ENCODE results near the gene CMKLR1. TPM values are rescaled to one million over a fixed set of nuclear protein-coding genes. Genes with fewer than 3 reads are reported as not detected.

The CMKLR1 gene
- polyA plus RNA-seq, 1 of the 3 experiments (the other 2 are of a cell fraction): 0.15 TPM

DNA sequence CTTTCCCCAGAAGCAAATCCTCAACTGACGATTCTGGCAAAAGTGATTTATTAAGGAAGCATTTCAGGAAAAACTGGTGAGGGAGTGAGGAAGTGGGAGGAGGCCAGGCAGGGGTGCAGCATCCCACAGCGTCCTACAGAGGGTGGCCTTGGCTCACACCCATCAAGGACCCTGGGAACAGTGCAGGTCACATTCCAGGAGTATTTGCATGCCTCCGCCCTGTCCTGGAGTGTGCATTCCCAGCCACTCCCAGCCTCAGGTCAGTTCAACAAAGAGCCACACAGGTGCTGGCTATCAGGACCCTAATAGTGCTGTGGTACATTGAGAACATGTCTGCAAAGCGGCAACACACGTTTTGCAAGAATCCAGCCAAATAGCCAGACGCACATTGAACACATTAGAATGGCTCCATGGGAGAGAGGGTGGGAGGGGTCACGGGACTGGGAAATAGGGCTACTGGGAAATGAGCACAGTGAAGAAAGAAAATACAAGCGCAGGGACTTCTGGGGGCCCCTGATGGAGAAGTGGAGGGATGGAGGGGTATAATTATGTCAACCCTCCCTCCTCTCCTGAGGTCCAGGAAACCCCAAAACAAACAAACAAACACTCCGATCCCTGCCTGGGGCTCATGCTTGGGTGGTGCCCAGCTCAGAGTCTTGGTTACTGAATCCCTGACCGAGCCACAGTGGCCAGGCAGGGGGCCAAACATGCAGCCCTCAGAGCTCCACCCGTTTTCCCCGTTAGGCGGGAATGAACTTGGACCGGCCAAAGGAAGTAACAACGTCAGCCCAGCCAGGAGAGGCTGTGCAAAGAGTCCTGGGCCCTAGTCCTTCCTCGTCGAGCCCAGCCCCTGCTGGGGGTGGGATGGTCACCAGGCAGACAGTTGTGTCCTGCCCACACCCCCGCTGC lies 36.5 kb downstream of the CMKLR1 start:
- H3F3A ChIP-seq (replicated peaks; ENCODE audit: insufficient read depth): no peaks in the 10 kb centered on the region
- DNase-seq: peak; percentile 39
- H3K27ac ChIP-seq (ENCODE audit: low read depth in 2 of 2, low read length in 1 of 2): peak overlapping the region in 1 of 2 experiments; percentile 93; a peak in 2 of 4 replicates
- no peaks in the 10 kb centered on the region for H3K36me3 ChIP-seq (replicated peaks in 1 of 2; ENCODE audit: control insufficient read depth in 1 of 2, insufficient read depth in 2 of 2, low read length in 1 of 2)
- no peak overlapping the region for H3K9ac ChIP-seq
- ChIA-PET CTCF (interaction anchor here (0.8 to 2.0 kb wide), 3 partner anchors 22 to 154 kb away, joined by 3 to 6 read pairs (median 4); no protein-coding TSS in a partner anchor), POLR2A (no interaction called here)
- H3K27me3 ChIP-seq (ENCODE audit: insufficient read depth): no peaks in the 10 kb centered on the region
- H3K9me2 ChIP-seq: no peaks in the 10 kb centered on the region
- H3K79me2 ChIP-seq (ENCODE audit: insufficient read depth): no peaks in the 10 kb centered on the region
- peaks cover 0 to 79% of the 10 kb centered on the region in 2 experiments; a peak in 2 of 4 replicates for H3K4me1 ChIP-seq (ENCODE audit: control insufficient read depth in 1 of 2, insufficient read depth in 2 of 2, low read depth in 1 of 2, low read length in 1 of 2)
- 43% methylated on average over 10 of the region's 18 CpGs for WGBS (ENCODE audit: low lambda C conversion rate)
- no peaks in the 10 kb centered on the region for H4K20me1 ChIP-seq (ENCODE audit: insufficient read depth)
- H3K4me3 ChIP-seq (ENCODE audit: low read depth in 2 of 2, low read length in 1 of 2): no peak overlapping the region
- TF ChIP-seq TAF1 (IDR thresholded peaks at IDR 0.05; ENCODE audit: borderline replicate concordance, low read depth, low read length): no peak
- TF ChIP-seq EP300 (IDR thresholded peaks at IDR 0.05; ENCODE audit: borderline replicate concordance in 1 of 2, low read depth in 1 of 2, low read length in 1 of 2): peak in 1 of 2 experiments; percentile 48; a peak in 1 of 4 replicates
- H3K9me3 ChIP-seq: no peaks in the 10 kb centered on the region
- no peak overlapping the region for H2AFZ ChIP-seq (ENCODE audit: low read depth)
- no peak overlapping the region for H3K4me2 ChIP-seq

DNA sequence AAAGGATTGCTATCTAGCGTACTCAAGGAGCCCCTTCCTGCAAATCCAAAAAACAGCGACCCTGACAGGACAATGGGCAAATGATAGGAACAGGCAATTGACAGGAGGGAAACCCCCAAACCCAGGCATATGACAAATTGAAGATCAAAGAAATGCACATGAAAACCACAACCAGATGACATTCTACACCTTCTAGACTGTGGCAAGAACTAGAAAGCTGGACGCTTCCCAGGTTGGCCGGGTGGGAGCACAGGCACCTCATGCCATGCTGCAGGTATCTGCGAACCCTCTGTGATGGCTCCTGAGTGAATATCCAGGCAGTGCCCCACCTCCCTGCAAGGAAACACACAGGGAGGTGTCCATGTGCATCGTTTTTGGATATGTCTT lies 37.1 kb downstream of the CMKLR1 start:
- no peaks in the 10 kb centered on the region for H3K27me3 ChIP-seq (ENCODE audit: insufficient read depth)
- no peak overlapping the region for H3K4me3 ChIP-seq (ENCODE audit: low read depth in 2 of 2, low read length in 1 of 2)
- no peaks in the 10 kb centered on the region for H3K9me3 ChIP-seq
- no peak overlapping the region for H2AFZ ChIP-seq (ENCODE audit: low read depth)
- no peaks in the 10 kb centered on the region for H3K9me2 ChIP-seq
- TF ChIP-seq TEAD4 (IDR thresholded peaks at IDR 0.05; ENCODE audit: borderline replicate concordance, insufficient read depth) (no peak), ELF1 (IDR thresholded peaks at IDR 0.05) (no peak), TCF12 (IDR thresholded peaks at IDR 0.05) (no peak), NFIC (IDR thresholded peaks at IDR 0.05; ENCODE audit: borderline replicate concordance) (no peak), EZH2phosphoT487 (IDR thresholded peaks at IDR 0.05; ENCODE audit: borderline replicate concordance, low read depth) (no peak), MXI1 (IDR thresholded peaks at IDR 0.05; ENCODE audit: low read depth, low read length) (no peak), GABPA (IDR thresholded peaks at IDR 0.05; ENCODE audit: low read depth) (no peak), SIN3A (IDR thresholded peaks at IDR 0.05; ENCODE audit: borderline replicate concordance, low read depth, low read length) (no peak), FOXM1 (IDR thresholded peaks at IDR 0.05; ENCODE audit: low read depth) (no peak), YY1 (IDR thresholded peaks at IDR 0.05; ENCODE audit: low read depth) (no peak), SMC3 (IDR thresholded peaks at IDR 0.05; ENCODE audit: low read depth, low read length) (no peak), FOSL2 (IDR thresholded peaks at IDR 0.05; ENCODE audit: borderline replicate concordance, low read depth) (no peak), CHD2 (IDR thresholded peaks at IDR 0.05; ENCODE audit: low read length, partially characterized antibody) (no peak)
- TF ChIP-seq, protein P1, sequence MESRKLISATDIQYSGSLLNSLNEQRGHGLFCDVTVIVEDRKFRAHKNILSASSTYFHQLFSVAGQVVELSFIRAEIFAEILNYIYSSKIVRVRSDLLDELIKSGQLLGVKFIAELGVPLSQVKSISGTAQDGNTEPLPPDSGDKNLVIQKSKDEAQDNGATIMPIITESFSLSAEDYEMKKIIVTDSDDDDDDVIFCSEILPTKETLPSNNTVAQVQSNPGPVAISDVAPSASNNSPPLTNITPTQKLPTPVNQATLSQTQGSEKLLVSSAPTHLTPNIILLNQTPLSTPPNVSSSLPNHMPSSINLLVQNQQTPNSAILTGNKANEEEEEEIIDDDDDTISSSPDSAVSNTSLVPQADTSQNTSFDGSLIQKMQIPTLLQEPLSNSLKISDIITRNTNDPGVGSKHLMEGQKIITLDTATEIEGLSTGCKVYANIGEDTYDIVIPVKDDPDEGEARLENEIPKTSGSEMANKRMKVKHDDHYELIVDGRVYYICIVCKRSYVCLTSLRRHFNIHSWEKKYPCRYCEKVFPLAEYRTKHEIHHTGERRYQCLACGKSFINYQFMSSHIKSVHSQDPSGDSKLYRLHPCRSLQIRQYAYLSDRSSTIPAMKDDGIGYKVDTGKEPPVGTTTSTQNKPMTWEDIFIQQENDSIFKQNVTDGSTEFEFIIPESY (IDR thresholded peaks at IDR 0.05; ENCODE audit: borderline replicate concordance, low read depth): no peak
- TF ChIP-seq, protein P2, sequence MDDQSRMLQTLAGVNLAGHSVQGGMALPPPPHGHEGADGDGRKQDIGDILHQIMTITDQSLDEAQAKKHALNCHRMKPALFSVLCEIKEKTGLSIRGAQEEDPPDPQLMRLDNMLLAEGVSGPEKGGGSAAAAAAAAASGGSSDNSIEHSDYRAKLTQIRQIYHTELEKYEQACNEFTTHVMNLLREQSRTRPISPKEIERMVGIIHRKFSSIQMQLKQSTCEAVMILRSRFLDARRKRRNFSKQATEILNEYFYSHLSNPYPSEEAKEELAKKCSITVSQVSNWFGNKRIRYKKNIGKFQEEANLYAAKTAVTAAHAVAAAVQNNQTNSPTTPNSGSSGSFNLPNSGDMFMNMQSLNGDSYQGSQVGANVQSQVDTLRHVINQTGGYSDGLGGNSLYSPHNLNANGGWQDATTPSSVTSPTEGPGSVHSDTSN (IDR thresholded peaks at IDR 0.05): no peak
- no peaks in the 10 kb centered on the region for H3K79me2 ChIP-seq (ENCODE audit: insufficient read depth)
- H3K36me3 ChIP-seq (replicated peaks in 1 of 2; ENCODE audit: control insufficient read depth in 1 of 2, insufficient read depth in 2 of 2, low read length in 1 of 2): no peaks in the 10 kb centered on the region
- H3K27ac ChIP-seq (ENCODE audit: low read depth in 2 of 2, low read length in 1 of 2): peak overlapping the region in 1 of 2 experiments; percentile 93; a peak in 2 of 4 replicates
- H3K4me2 ChIP-seq: no peak overlapping the region
- POLR2A ChIA-PET: no interaction called here
- no peaks in the 10 kb centered on the region for H4K20me1 ChIP-seq (ENCODE audit: insufficient read depth)
- H3K9ac ChIP-seq: no peak overlapping the region
- no peaks in the 10 kb centered on the region for H3F3A ChIP-seq (replicated peaks; ENCODE audit: insufficient read depth)
- CTCF ChIA-PET: interaction anchor here (4.4 kb wide), 1 partner anchor 155 kb away, joined by 20 read pairs; no protein-coding TSS in a partner anchor
- DNase-seq: no peak
- H3K4me1 ChIP-seq (ENCODE audit: control insufficient read depth in 1 of 2, insufficient read depth in 2 of 2, low read depth in 1 of 2, low read length in 1 of 2): peaks cover 0 to 72% of the 10 kb centered on the region in 2 experiments; a peak in 2 of 4 replicates
- 38% methylated on average over 6 of the region's 6 CpGs for WGBS (ENCODE audit: low lambda C conversion rate)

All from SK-N-SH (cell line).